Tibial nerve (tissue), 4 donors: ENCODE data around the gene KANK2.

Experiments used
- CTCF ChIP-seq, 5 experiments: fragments of 200-600 bp in 3 of 5; fragments of 450-650 bp in 2 of 5; sonication (generic) in 3 of 5; IDR thresholded peaks; one replicate each; pipeline ENCODE4 v1.5.1; 2016 to 2019; ENCODE audit warnings: antibody characterized with exemption in 5 of 5, mild to moderate bottlenecking in 3 of 5, moderate library complexity in 2 of 5
- EP300 ChIP-seq, 2 donors: sonication (generic); formaldehyde crosslinking; IDR thresholded peaks; one replicate each; pipeline ENCODE4 v1.6.1; 2017; ENCODE audit warnings: antibody characterized with exemption in 2 of 2, mild to moderate bottlenecking in 1 of 2
- POLR2A ChIP-seq, 2 donors: fragments of 450-650 bp; IDR thresholded peaks; one replicate each; pipeline ENCODE4 v1.6.1; 2017; ENCODE audit warnings: antibody characterized with exemption in 2 of 2, mild to moderate bottlenecking in 2 of 2, moderate library complexity in 2 of 2

GRCh38 chr19:11203194-11204075 is 6.1 kb upstream of the KANK2 start:
- TF ChIP-seq CTCF (IDR thresholded peaks at IDR 0.05) (peak; percentile 76 to 96 (median 94)), POLR2A (IDR thresholded peaks at IDR 0.05) (no peak), EP300 (IDR thresholded peaks at IDR 0.05) (peak; percentile 22 to 75)
